HepG2 (cell line): ENCODE data around the gene NNAT. TPM values are rescaled to one million over a fixed set of nuclear protein-coding genes. Genes with fewer than 3 reads are reported as not detected.
A peak's percentile ranks its signal among the peaks of the same experiment; 100 is the strongest.

ENCODE experiments used
- HNF4G ChIP-seq, 2 experiments: sonication (generic) in 1 of 2; formaldehyde crosslinking in 1 of 2; IDR thresholded peaks; 2 replicates each; pipeline versions ENCODE4 v1.4.0 to v1.6.1; 2011 to 2020; ENCODE audit warnings: borderline replicate concordance in 2 of 2, low read depth in 2 of 2, mild to moderate bottlenecking in 2 of 2, low read length in 1 of 2, missing genetic modification reagents in 1 of 2, moderate library complexity in 1 of 2
- HOXA9 ChIP-seq: sonication (generic); formaldehyde crosslinking; IDR thresholded peaks from 2 replicates; pipeline ENCODE4 v1.8.1; 2022; ENCODE audit warnings: missing genetic modification reagents, mild to moderate bottlenecking, moderate library complexity, borderline replicate concordance
- NPAS2 ChIP-seq: sonication (generic); formaldehyde crosslinking; IDR thresholded peaks from 2 replicates; pipeline ENCODE4 v1.8.0; 2022; ENCODE audit warnings: mild to moderate bottlenecking, missing genetic modification reagents, borderline replicate concordance
- PCBP2 ChIP-seq: fragments of 200-400 bp; formaldehyde crosslinking; optimal IDR thresholded peaks from 2 replicates; pipeline ENCODE3; 2018; ENCODE audit warnings: low read length, low read depth; ENCODE audit not compliant: poor library complexity, severe bottlenecking
- SPEN ChIP-seq: sonication (generic); formaldehyde crosslinking; IDR thresholded peaks from 2 replicates; pipeline ENCODE4 v1.5.1; 2020; ENCODE audit warnings: low read depth, mild to moderate bottlenecking, missing genetic modification reagents
- ZNF101 ChIP-seq: sonication (generic); formaldehyde crosslinking; IDR thresholded peaks from 2 replicates; pipeline ENCODE4 v1.4.0; 2020; ENCODE audit warnings: mild to moderate bottlenecking, low read depth, missing genetic modification reagents, borderline replicate concordance
- ZNF235 ChIP-seq: sonication (generic); formaldehyde crosslinking; IDR thresholded peaks from 2 replicates; pipeline ENCODE4 v1.8.1; 2023; ENCODE audit warnings: mild to moderate bottlenecking, missing genetic modification reagents, borderline replicate concordance
- ZNF382 ChIP-seq: sonication (generic); formaldehyde crosslinking; IDR thresholded peaks from 2 replicates; pipeline ENCODE4 v1.5.0; 2020; ENCODE audit warnings: missing genetic modification reagents, mild to moderate bottlenecking, borderline replicate concordance
- polyA plus RNA-seq, 8 experiments: library from polyadenylated mRNA; depleted of rRNA in 3 of 8; stranded (reverse) in 7 of 8; unstranded in 1 of 8; fragments of >200 nt; fragmentation: Illumina TruSeq in 4 of 8; extraction: Trizol in 4 of 8; gene quantifications; 2 replicates each; pipeline versions ENCODE4 v1.2.1 to v1.2.3, GENCODE V29; 2011 to 2016; ENCODE audit warnings: low read depth in 4 of 8, missing spikeins in 1 of 8, mixed read lengths in 1 of 8; ENCODE audit not compliant: insufficient read depth in 1 of 8
- total RNA-seq, 5 experiments: library from RNA; depleted of rRNA; stranded (reverse); fragments of >200 nt; fragmentation: Illumina TruSeq; extraction: Trizol; gene quantifications; 2 replicates each; pipeline ENCODE4 v1.2.3, GENCODE V29; 2016; ENCODE audit warnings: low read depth in 1 of 5
- TF ChIP-seq, protein P1 (sequence below): sonication (generic); formaldehyde crosslinking; IDR thresholded peaks from 2 replicates; pipeline ENCODE4 v1.4.0; 2020; ENCODE audit warnings: missing genetic modification reagents, borderline replicate concordance
- TF ChIP-seq, protein P2 (sequence below): sonication (generic); formaldehyde crosslinking; IDR thresholded peaks from 2 replicates; pipeline ENCODE4 v1.4.0; 2020; ENCODE audit warnings: missing genetic modification reagents, borderline replicate concordance
- TF ChIP-seq, protein P3 (sequence below), 2 experiments: sonication (generic) in 1 of 2; formaldehyde crosslinking in 1 of 2; IDR thresholded peaks; 2 replicates each; pipeline versions ENCODE4 v1.4.0 to v1.6.1; 2018 to 2020; ENCODE audit warnings: missing genetic modification reagents in 2 of 2, borderline replicate concordance in 1 of 2, low read depth in 1 of 2, mild to moderate bottlenecking in 1 of 2, missing biosample characterization in 1 of 2
- TF ChIP-seq, protein P4 (sequence below): sonication (generic); formaldehyde crosslinking; IDR thresholded peaks from 2 replicates; pipeline ENCODE4 v1.4.0; 2020; ENCODE audit warnings: missing genetic modification reagents
- TF ChIP-seq, protein P5 (sequence below): sonication (generic); formaldehyde crosslinking; IDR thresholded peaks from 2 replicates; pipeline ENCODE4 v1.8.1; 2023; ENCODE audit warnings: mild to moderate bottlenecking, moderate library complexity, missing genetic modification reagents

NNAT gene
- total and polyA plus RNA-seq, 2 of the 13 experiments (the other 11 are each of a cell fraction or from before 2014, with no cell fraction given), result not detected

DNA sequence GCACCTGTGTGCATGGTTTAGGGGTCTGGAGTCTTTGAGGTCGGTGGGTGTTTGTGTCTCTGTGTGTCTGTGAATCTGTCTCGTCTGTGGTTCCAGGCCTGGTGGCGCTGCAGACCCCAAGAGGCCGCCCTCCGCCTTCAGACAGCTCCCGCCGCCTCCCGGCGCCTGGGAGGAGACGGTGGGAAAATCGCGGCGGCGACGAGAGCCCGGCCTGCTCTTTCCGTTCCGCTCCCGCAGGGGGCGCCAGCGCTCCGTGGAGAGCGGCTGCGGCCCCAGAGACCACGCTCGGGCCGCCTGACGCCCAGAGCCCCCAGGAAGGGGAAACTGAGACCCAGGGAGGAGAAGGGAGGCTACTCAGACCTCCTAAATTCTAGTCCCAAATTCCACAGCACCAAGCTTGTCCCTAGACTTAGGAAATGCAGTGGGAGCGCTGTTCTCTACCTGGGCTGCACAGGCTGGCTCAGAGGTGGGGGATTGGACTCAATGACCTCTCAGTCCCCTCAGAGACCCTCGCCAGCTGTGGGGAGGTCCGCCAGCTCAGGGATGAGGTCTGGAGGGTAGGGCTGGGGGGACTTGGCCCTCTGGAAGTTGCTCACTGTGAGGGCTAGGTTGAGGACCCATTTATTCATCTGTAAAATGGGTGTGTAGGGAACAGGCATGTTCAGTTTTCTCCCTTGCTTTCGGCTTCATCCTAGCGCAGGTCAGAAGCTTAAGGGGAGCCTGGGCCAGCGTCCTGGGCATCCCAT lies 43.5 kb downstream of the NNAT start (continued):
- TF ChIP-seq HNF4G (IDR thresholded peaks at IDR 0.05; ENCODE audit: borderline replicate concordance, low read depth, low read length) (no peak), HNF4G (CRISPR knock-in tag; IDR thresholded peaks at IDR 0.05; ENCODE audit: borderline replicate concordance, low read depth) (no peak), PCBP2 (no peak), SPEN (CRISPR knock-in tag) (no peak), ZNF101 (no peak), NPAS2 (CRISPR knock-in tag) (no peak), ZNF382 (CRISPR knock-in tag) (no peak), ZNF235 (no peak), HOXA9 (no peak)
- TF ChIP-seq, protein P1, sequence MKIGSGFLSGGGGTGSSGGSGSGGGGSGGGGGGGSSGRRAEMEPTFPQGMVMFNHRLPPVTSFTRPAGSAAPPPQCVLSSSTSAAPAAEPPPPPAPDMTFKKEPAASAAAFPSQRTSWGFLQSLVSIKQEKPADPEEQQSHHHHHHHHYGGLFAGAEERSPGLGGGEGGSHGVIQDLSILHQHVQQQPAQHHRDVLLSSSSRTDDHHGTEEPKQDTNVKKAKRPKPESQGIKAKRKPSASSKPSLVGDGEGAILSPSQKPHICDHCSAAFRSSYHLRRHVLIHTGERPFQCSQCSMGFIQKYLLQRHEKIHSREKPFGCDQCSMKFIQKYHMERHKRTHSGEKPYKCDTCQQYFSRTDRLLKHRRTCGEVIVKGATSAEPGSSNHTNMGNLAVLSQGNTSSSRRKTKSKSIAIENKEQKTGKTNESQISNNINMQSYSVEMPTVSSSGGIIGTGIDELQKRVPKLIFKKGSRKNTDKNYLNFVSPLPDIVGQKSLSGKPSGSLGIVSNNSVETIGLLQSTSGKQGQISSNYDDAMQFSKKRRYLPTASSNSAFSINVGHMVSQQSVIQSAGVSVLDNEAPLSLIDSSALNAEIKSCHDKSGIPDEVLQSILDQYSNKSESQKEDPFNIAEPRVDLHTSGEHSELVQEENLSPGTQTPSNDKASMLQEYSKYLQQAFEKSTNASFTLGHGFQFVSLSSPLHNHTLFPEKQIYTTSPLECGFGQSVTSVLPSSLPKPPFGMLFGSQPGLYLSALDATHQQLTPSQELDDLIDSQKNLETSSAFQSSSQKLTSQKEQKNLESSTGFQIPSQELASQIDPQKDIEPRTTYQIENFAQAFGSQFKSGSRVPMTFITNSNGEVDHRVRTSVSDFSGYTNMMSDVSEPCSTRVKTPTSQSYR (CRISPR knock-in tag), result no peak
- TF ChIP-seq, protein P2, sequence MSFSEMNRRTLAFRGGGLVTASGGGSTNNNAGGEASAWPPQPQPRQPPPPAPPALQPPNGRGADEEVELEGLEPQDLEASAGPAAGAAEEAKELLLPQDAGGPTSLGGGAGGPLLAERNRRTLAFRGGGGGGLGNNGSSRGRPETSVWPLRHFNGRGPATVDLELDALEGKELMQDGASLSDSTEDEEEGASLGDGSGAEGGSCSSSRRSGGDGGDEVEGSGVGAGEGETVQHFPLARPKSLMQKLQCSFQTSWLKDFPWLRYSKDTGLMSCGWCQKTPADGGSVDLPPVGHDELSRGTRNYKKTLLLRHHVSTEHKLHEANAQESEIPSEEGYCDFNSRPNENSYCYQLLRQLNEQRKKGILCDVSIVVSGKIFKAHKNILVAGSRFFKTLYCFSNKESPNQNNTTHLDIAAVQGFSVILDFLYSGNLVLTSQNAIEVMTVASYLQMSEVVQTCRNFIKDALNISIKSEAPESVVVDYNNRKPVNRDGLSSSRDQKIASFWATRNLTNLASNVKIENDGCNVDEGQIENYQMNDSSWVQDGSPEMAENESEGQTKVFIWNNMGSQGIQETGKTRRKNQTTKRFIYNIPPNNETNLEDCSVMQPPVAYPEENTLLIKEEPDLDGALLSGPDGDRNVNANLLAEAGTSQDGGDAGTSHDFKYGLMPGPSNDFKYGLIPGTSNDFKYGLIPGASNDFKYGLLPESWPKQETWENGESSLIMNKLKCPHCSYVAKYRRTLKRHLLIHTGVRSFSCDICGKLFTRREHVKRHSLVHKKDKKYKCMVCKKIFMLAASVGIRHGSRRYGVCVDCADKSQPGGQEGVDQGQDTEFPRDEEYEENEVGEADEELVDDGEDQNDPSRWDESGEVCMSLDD (CRISPR knock-in tag), result no peak
- TF ChIP-seq, protein P3, sequence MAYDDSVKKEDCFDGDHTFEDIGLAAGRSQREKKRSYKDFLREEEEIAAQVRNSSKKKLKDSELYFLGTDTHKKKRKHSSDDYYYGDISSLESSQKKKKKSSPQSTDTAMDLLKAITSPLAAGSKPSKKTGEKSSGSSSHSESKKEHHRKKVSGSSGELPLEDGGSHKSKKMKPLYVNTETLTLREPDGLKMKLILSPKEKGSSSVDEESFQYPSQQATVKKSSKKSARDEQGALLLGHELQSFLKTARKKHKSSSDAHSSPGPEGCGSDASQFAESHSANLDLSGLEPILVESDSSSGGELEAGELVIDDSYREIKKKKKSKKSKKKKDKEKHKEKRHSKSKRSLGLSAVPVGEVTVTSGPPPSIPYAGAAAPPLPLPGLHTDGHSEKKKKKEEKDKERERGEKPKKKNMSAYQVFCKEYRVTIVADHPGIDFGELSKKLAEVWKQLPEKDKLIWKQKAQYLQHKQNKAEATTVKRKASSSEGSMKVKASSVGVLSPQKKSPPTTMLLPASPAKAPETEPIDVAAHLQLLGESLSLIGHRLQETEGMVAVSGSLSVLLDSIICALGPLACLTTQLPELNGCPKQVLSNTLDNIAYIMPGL (CRISPR knock-in tag; IDR thresholded peaks at IDR 0.05; ENCODE audit: borderline replicate concordance in 1 of 2, low read depth in 1 of 2), result peak; percentile 84 to 85; a peak in 3 of 4 replicates
- TF ChIP-seq, protein P4, sequence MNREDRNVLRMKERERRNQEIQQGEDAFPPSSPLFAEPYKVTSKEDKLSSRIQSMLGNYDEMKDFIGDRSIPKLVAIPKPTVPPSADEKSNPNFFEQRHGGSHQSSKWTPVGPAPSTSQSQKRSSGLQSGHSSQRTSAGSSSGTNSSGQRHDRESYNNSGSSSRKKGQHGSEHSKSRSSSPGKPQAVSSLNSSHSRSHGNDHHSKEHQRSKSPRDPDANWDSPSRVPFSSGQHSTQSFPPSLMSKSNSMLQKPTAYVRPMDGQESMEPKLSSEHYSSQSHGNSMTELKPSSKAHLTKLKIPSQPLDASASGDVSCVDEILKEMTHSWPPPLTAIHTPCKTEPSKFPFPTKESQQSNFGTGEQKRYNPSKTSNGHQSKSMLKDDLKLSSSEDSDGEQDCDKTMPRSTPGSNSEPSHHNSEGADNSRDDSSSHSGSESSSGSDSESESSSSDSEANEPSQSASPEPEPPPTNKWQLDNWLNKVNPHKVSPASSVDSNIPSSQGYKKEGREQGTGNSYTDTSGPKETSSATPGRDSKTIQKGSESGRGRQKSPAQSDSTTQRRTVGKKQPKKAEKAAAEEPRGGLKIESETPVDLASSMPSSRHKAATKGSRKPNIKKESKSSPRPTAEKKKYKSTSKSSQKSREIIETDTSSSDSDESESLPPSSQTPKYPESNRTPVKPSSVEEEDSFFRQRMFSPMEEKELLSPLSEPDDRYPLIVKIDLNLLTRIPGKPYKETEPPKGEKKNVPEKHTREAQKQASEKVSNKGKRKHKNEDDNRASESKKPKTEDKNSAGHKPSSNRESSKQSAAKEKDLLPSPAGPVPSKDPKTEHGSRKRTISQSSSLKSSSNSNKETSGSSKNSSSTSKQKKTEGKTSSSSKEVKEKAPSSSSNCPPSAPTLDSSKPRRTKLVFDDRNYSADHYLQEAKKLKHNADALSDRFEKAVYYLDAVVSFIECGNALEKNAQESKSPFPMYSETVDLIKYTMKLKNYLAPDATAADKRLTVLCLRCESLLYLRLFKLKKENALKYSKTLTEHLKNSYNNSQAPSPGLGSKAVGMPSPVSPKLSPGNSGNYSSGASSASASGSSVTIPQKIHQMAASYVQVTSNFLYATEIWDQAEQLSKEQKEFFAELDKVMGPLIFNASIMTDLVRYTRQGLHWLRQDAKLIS, result no peak
- TF ChIP-seq, protein P5, sequence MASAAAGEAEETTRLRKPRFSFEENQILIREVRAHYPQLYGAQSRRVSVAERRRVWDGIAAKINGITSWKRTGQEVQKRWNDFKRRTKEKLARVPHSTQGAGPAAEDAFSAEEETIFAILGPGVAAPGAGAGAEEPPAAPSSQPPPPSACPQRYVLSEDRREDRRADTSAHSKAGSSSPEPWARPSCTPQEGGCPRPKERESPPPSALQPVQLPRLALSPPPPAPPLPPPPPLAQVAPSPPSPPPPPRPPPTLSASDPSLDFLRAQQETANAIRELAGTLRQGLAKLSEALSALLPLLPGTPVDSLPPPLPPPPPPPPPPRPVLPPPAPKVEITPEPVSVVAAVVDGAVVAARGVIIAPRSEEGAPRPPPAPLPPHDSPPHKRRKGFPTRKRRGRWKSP, result no peak; the same call in 1 of the 2 replicates
